ENCODE data around the gene EPN3.

EPN3 gene

GRCh38 chr17:50569592-50569991 is 37.1 kb downstream of the EPN3 start:
- DNase-seq (ENCODE audit: low read depth): no peak

GRCh38 chr17:50570032-50570431 is 37.5 kb downstream of the EPN3 start:
- DNase-seq (ENCODE audit: low read depth): no peak

GRCh38 chr17:50570528-50570927 is 38.0 kb downstream of the EPN3 start:
- DNase-seq (ENCODE audit: low read depth): no peak

- DNase-seq (ENCODE audit: low read depth): no peak
These were observed 39.1 kb downstream of the EPN3 start for GRCh38 chr17:50571681-50572080.

GRCh38 chr17:50572541-50572940 is 40.0 kb downstream of the EPN3 start:
- no peak for DNase-seq (ENCODE audit: low read depth)

- no peak for DNase-seq (ENCODE audit: low read depth)
These were observed 41.5 kb downstream of the EPN3 start for GRCh38 chr17:50573866-50574611.

GRCh38 chr17:50575581-50576210 is 43.2 kb downstream of the EPN3 start:
- DNase-seq (ENCODE audit: low read depth): no peak

- no peak for DNase-seq (ENCODE audit: low read depth)
These were observed 44.3 kb downstream of the EPN3 start for GRCh38 chr17:50576864-50577263.

GRCh38 chr17:50577451-50577954 is 45.0 kb downstream of the EPN3 start:
- no peak for DNase-seq (ENCODE audit: low read depth)

GRCh38 chr17:50578173-50578572 is 45.6 kb downstream of the EPN3 start:
- no peak for DNase-seq (ENCODE audit: low read depth)

- no peak for DNase-seq (ENCODE audit: low read depth)
These were observed 46.9 kb downstream of the EPN3 start for GRCh38 chr17:50579399-50579798.

GRCh38 chr17:50580646-50581045 is 48.1 kb downstream of the EPN3 start:
- DNase-seq (ENCODE audit: low read depth): no peak

- no peak for DNase-seq (ENCODE audit: low read depth)
These were observed 48.8 kb downstream of the EPN3 start for GRCh38 chr17:50581316-50581715.

- no peak for DNase-seq (ENCODE audit: low read depth)
These were observed 50.2 kb downstream of the EPN3 start for GRCh38 chr17:50582741-50583140.

GRCh38 chr17:50583641-50584040 is 51.1 kb downstream of the EPN3 start:
- DNase-seq (ENCODE audit: low read depth): no peak

GRCh38 chr17:50584116-50584515 is 51.6 kb downstream of the EPN3 start:
- DNase-seq (ENCODE audit: low read depth): no peak

GRCh38 chr17:50584749-50585148 is 52.2 kb downstream of the EPN3 start:
- DNase-seq (ENCODE audit: low read depth): no peak

- DNase-seq (ENCODE audit: low read depth): no peak
These were observed 52.8 kb downstream of the EPN3 start for GRCh38 chr17:50585346-50585745.

GRCh38 chr17:50585891-50586290 is 53.4 kb downstream of the EPN3 start:
- no peak for DNase-seq (ENCODE audit: low read depth)

GRCh38 chr17:50586421-50587247 is 54.1 kb downstream of the EPN3 start:
- no peak for DNase-seq (ENCODE audit: low read depth)

GRCh38 chr17:50587571-50587970 is 55.0 kb downstream of the EPN3 start:
- no peak for DNase-seq (ENCODE audit: low read depth)

GRCh38 chr17:50588391-50589049 is 56.0 kb downstream of the EPN3 start:
- DNase-seq (ENCODE audit: low read depth): no peak

Data from stimulated activated CD8-positive, alpha-beta memory T cell treated with anti-CD3 and anti-CD28 coated beads, Interleukin-15, amount 100 ng/mL, for 24 hours (primary cell).